SK-N-SH treated with all-trans-retinoic acid at 6 μM for 48 hours (cell line): ENCODE results near the gene FNDC3A.

Source experiments
- ATAC-seq: fragments of 200-7000 bp; cut with Tn5 transposase; 3 replicates; pipeline ENCODE4 v1.9.1; 2020; ENCODE audit warnings: mild to moderate bottlenecking, moderate library complexity
- ARNTL ChIP-seq: fragments of 450-650 bp; formaldehyde crosslinking; IDR thresholded peaks from 2 replicates; pipeline ENCODE4 v1.5.0; 2020; ENCODE audit warnings: low read depth, mild to moderate bottlenecking, moderate library complexity, borderline replicate concordance
- BACH2 ChIP-seq: fragments of 250-450 bp; sonication (Bioruptor Pico); IDR thresholded peaks from 2 replicates; pipeline ENCODE4 v1.9.0; 2021; ENCODE audit warnings: mild to moderate bottlenecking, borderline replicate concordance
- CSDC2 ChIP-seq: fragments of 250-450 bp; sonication (Bioruptor Pico); IDR thresholded peaks from 2 replicates; pipeline ENCODE4 v1.5.0; 2020; ENCODE audit warnings: mild to moderate bottlenecking, moderate library complexity
- CSRNP3 ChIP-seq: fragments of 250-450 bp; sonication (Bioruptor Pico); IDR thresholded peaks from 2 replicates; pipeline ENCODE4 v1.5.1; 2021; ENCODE audit warnings: mild to moderate bottlenecking, moderate library complexity
- ESRRG ChIP-seq: fragments of 250-450 bp; sonication (Bioruptor Pico); IDR thresholded peaks from 2 replicates; pipeline ENCODE4 v1.6.1; 2021; ENCODE audit warnings: mild to moderate bottlenecking
- GLIS3 ChIP-seq: fragments of 250-450 bp; sonication (Bioruptor Pico); IDR thresholded peaks from 2 replicates; pipeline ENCODE4 v1.5.0; 2020; ENCODE audit warnings: mild to moderate bottlenecking, moderate library complexity
- ISL1 ChIP-seq: fragments of 250-450 bp; sonication (Bioruptor Pico); IDR thresholded peaks from 2 replicates; pipeline ENCODE4 v2.1.2; 2022; ENCODE audit warnings: mild to moderate bottlenecking, moderate library complexity
- PATZ1 ChIP-seq: fragments of 250-450 bp; sonication (Bioruptor Pico); IDR thresholded peaks from 2 replicates; pipeline ENCODE4 v1.8.0; 2020; ENCODE audit warnings: mild to moderate bottlenecking, moderate library complexity, borderline replicate concordance
- RARB ChIP-seq: fragments of 250-450 bp; sonication (Bioruptor Pico); IDR thresholded peaks from 2 replicates; pipeline ENCODE4 v1.8.0; 2021; ENCODE audit warnings: mild to moderate bottlenecking, moderate library complexity
- SNAI2 ChIP-seq: fragments of 250-450 bp; sonication (Bioruptor Pico); IDR thresholded peaks from 2 replicates; pipeline ENCODE4 v1.5.0; 2020; ENCODE audit warnings: mild to moderate bottlenecking, moderate library complexity
- TCF4 ChIP-seq: fragments of 250-450 bp; sonication (Bioruptor Pico); IDR thresholded peaks from 2 replicates; pipeline ENCODE4 v1.8.0; 2021; ENCODE audit warnings: mild to moderate bottlenecking, moderate library complexity, borderline replicate concordance
- TOX ChIP-seq: fragments of 250-450 bp; sonication (Bioruptor Pico); IDR thresholded peaks from 2 replicates; pipeline ENCODE4 v1.8.0; 2021; ENCODE audit warnings: mild to moderate bottlenecking, moderate library complexity, borderline replicate concordance
- TSHZ2 ChIP-seq: fragments of 250-450 bp; sonication (Bioruptor Pico); IDR thresholded peaks from 2 replicates; pipeline ENCODE4 v1.5.0; 2020; ENCODE audit warnings: mild to moderate bottlenecking, moderate library complexity
- ZC3H10 ChIP-seq: fragments of 250-450 bp; sonication (Bioruptor Pico); IDR thresholded peaks from 2 replicates; pipeline ENCODE4 v1.5.1; 2021; ENCODE audit warnings: mild to moderate bottlenecking, moderate library complexity
- ZFP3 ChIP-seq: fragments of 250-450 bp; sonication (Bioruptor Pico); IDR thresholded peaks from 2 replicates; pipeline ENCODE4 v1.5.0; 2020; ENCODE audit warnings: mild to moderate bottlenecking, moderate library complexity
- ZFP30 ChIP-seq: fragments of 450-650 bp; formaldehyde crosslinking; IDR thresholded peaks from 2 replicates; pipeline ENCODE4 v1.5.0; 2022; ENCODE audit warnings: mild to moderate bottlenecking, moderate library complexity
- ZNF565 ChIP-seq: fragments of 450-650 bp; formaldehyde crosslinking; conservative IDR thresholded peaks from 2 replicates; pipeline ENCODE4 v1.5.0; 2020; ENCODE audit warnings: low read depth, mild to moderate bottlenecking, moderate library complexity
- ZNF70 ChIP-seq: fragments of 450-650 bp; formaldehyde crosslinking; IDR thresholded peaks from 2 replicates; pipeline ENCODE4 v1.5.0; 2020; ENCODE audit warnings: mild to moderate bottlenecking, moderate library complexity
- ZNF8 ChIP-seq: fragments of 450-650 bp; formaldehyde crosslinking; IDR thresholded peaks from 2 replicates; pipeline ENCODE4 v1.5.0; 2020; ENCODE audit warnings: mild to moderate bottlenecking, moderate library complexity

The FNDC3A gene

GRCh38 chr13:49020328-49020727, 44.6 kb downstream of the FNDC3A start (continued):
- no peak for TF ChIP-seq TCF4 (CRISPR knock-in tag)
- no peak for TF ChIP-seq TSHZ2
- TF ChIP-seq, all 23 proteins: peak for 0

- TF ChIP-seq ZC3H10 (CRISPR knock-in tag) (no peak), ISL1 (CRISPR knock-in tag) (no peak), RARB (CRISPR knock-in tag) (no peak), GLIS3 (CRISPR knock-in tag) (no peak), ESRRG (CRISPR knock-in tag) (no peak), ZFP30 (CRISPR knock-in tag) (no peak), ZFP3 (CRISPR knock-in tag) (no peak), ZNF565 (CRISPR knock-in tag) (no peak), TCF4 (CRISPR knock-in tag) (no peak), PATZ1 (CRISPR knock-in tag) (no peak), CSRNP3 (CRISPR knock-in tag) (no peak), SNAI2 (CRISPR knock-in tag) (no peak), BACH2 (no peak), ZNF8 (CRISPR knock-in tag) (no peak)
- ATAC-seq = no peak
Observed at GRCh38 chr13:49020940-49021553, 45.3 kb downstream of the FNDC3A start.

- TF ChIP-seq PATZ1 (CRISPR knock-in tag) = no peak
- no peak for TF ChIP-seq CSDC2 (CRISPR knock-in tag)
- TF ChIP-seq RARB (CRISPR knock-in tag) = no peak
- TF ChIP-seq TOX (CRISPR knock-in tag) = no peak
- no peak for TF ChIP-seq ZFP3 (CRISPR knock-in tag)
- TF ChIP-seq TCF4 (CRISPR knock-in tag) = no peak
- no peak for TF ChIP-seq ZNF565 (CRISPR knock-in tag)
- no peak for TF ChIP-seq ESRRG (CRISPR knock-in tag)
- no peak for TF ChIP-seq GLIS3 (CRISPR knock-in tag)
- TF ChIP-seq BACH2 = no peak
- no peak for TF ChIP-seq SNAI2 (CRISPR knock-in tag)
- TF ChIP-seq, all 23 proteins: peak for 0
- no peak for ATAC-seq
Observed at GRCh38 chr13:49021953-49022352, 46.2 kb downstream of the FNDC3A start.

- TF ChIP-seq ZFP30 (CRISPR knock-in tag) (no peak), CSRNP3 (CRISPR knock-in tag) (no peak), ZNF70 (CRISPR knock-in tag) (no peak), ARNTL (CRISPR knock-in tag) (no peak), GLIS3 (CRISPR knock-in tag) (no peak), PATZ1 (CRISPR knock-in tag) (no peak), TSHZ2 (no peak)
- ATAC-seq = no peak
Observed at GRCh38 chr13:49022472-49023144, 46.9 kb downstream of the FNDC3A start.
